K562 (cell line): ENCODE measurements around the gene FES. TPM values are rescaled to one million over a fixed set of nuclear protein-coding genes. Genes with fewer than 3 reads are reported as not detected.
A peak's percentile ranks its signal among the peaks of the same experiment; 100 is the strongest.
"Not testable (repeated sequence)": the region's sequence is repeated elsewhere in the genome, so short reads cannot be mapped to it uniquely, and the experiment has no call there.

Experiments used
- DPF2 ChIP-seq: fragments of 450-650 bp; IDR thresholded peaks from 2 replicates; pipeline ENCODE4 v1.6.1; 2016
- HNRNPLL ChIP-seq: fragments of 200-400 bp; formaldehyde crosslinking; IDR thresholded peaks from 2 replicates; pipeline ENCODE4 v1.6.1; 2017; ENCODE audit warnings: low read length, low read depth, mild to moderate bottlenecking; ENCODE audit not compliant: poor library complexity, severe bottlenecking
- JUND ChIP-seq, 2 experiments: IDR thresholded peaks; 2 replicates in 1 of 2; 3 replicates in 1 of 2; pipeline ENCODE4 v1.6.1; 2011; ENCODE audit warnings: borderline replicate concordance in 2 of 2, low read depth in 2 of 2, low read length in 2 of 2, improper control_type of control experiment in 1 of 2, missing biosample characterization in 1 of 2, missing genetic modification characterization in 1 of 2, missing genetic modification reagents in 1 of 2
- MAFF ChIP-seq: IDR thresholded peaks from 2 replicates; pipeline ENCODE4 v1.6.1; 2012; ENCODE audit warnings: low read length, improper control_type of control experiment
- MAFK ChIP-seq: IDR thresholded peaks from 2 replicates; pipeline ENCODE4 v1.6.1; 2011; ENCODE audit warnings: low read length, improper control_type of control experiment
- MLLT1 ChIP-seq, 2 experiments: fragments of 450-650 bp; IDR thresholded peaks; 2 replicates each; pipeline ENCODE4 v1.6.1; 2016
- NRF1 ChIP-seq, 2 experiments: fragments of 450-650 bp; IDR thresholded peaks in 1 of 2; conservative IDR thresholded peaks in 1 of 2; 2 replicates each; pipeline ENCODE4 v1.6.1; 2014; ENCODE audit warnings: mild to moderate bottlenecking in 2 of 2
- SMARCA4 ChIP-seq: fragments of 450-650 bp; IDR thresholded peaks from 2 replicates; pipeline ENCODE4 v1.6.1; 2016
- polyA plus RNA-seq, 8 experiments: library from polyadenylated mRNA; depleted of rRNA in 4 of 8; stranded (reverse) in 5 of 8; unstranded in 3 of 8; fragments of >200 nt; fragmentation: Nextera tagmentation in 2 of 8; fragmentation: Illumina TruSeq in 1 of 8; extraction: Ambion mirVana in 2 of 8; extraction: Trizol in 1 of 8; gene quantifications; 2 replicates each; pipeline versions ENCODE4 v1.2.1 to v1.2.3, GENCODE V29; 2011 to 2014; ENCODE audit warnings: inconsistent platforms in 1 of 8, missing spikeins in 1 of 8
- total RNA-seq, 7 experiments: library from RNA; depleted of rRNA in 6 of 7; stranded (reverse); fragments of >200 nt in 6 of 7; fragmentation: Illumina TruSeq in 2 of 7; extraction: Trizol in 2 of 7; gene quantifications; 2 replicates each; pipeline versions ENCODE4 v1.2.1 to v1.2.3, GENCODE V29; 2011 to 2021; ENCODE audit warnings: low replicate concordance in 1 of 7
- TF ChIP-seq, protein P1 (sequence below), 2 experiments: fragments of 450-650 bp in 1 of 2; sonication (generic) in 1 of 2; formaldehyde crosslinking in 1 of 2; IDR thresholded peaks; 2 replicates each; pipeline versions ENCODE4 v1.7.1 to v1.9.0; 2016 to 2022; ENCODE audit warnings: inconsistent platforms in 1 of 2, mild to moderate bottlenecking in 1 of 2, missing genetic modification reagents in 1 of 2
- TF ChIP-seq, protein P2 (sequence below), 2 experiments: fragments of 450-650 bp; IDR thresholded peaks; 2 replicates each; pipeline ENCODE4 v1.6.1; 2018; ENCODE audit warnings: mild to moderate bottlenecking in 2 of 2, low read depth in 1 of 2; ENCODE audit not compliant: partially characterized antibody in 2 of 2
- TF ChIP-seq, protein P3 (sequence below): sonication (generic); formaldehyde crosslinking; IDR thresholded peaks from 2 replicates; pipeline ENCODE4 v1.9.0; 2022; ENCODE audit warnings: mild to moderate bottlenecking, missing genetic modification reagents

FES gene
- total and polyA plus RNA-seq, 9 of the 15 experiments (the other 6 are each of a cell fraction or from before 2014, with no cell fraction given), result 0.38 to 2.6 (median 0.82) TPM

DNA sequence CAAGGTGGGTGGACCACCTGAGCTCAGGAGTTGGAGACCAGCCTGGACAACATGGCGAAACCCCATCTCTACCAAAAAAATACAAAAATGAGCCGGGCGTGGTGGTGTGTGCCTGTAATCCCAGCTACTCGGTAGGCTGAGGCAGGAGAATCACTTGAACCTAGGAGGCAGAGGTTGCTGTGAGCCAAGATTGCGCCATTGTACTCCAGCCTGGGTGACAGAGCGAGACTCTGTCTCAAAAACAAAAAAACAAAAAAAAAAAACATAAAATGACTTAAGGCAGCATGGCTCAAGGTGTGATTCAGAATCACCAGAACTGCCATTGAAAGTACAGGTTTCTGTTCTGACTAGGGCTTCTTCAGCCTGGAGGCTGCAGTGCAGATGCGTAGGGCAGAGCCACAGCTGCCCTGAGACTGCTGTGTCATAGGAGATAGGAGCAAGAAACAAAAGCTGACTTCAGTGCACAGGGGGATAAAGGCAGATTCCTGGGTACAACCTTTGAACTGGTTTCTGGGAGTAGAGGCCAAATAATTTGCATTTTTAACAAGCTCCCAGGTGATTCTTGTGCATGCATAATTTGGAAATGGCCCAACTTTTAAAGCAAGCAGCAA is 38.5 kb downstream of the FES start (continued):
- TF ChIP-seq JUND (IDR thresholded peaks at IDR 0.05; ENCODE audit: borderline replicate concordance, low read depth, low read length) (0 out of 2 replicates have a peak, but pooled peaks have one; percentile 26), MAFF (peak; percentile 64), MLLT1 (IDR thresholded peaks at IDR 0.05) (peak in 1 of 2 experiments; percentile 20; a peak in 2 of 4 replicates), HNRNPLL (peak; percentile 48), NRF1 (conservative IDR thresholded peaks at IDR 0.05 in 1 of 2, IDR thresholded peaks at IDR 0.05 in 1 of 2) (peak; percentile 78 to 80), DPF2 (peak; percentile 69), MAFK (peak; percentile 70), SMARCA4 (peak; percentile 57; the same call in 1 of the 2 replicates)
- not testable (repeated sequence) for TF ChIP-seq JUND (tag; IDR thresholded peaks at IDR 0.05; ENCODE audit: borderline replicate concordance, low read depth, low read length)
- TF ChIP-seq, protein P1, sequence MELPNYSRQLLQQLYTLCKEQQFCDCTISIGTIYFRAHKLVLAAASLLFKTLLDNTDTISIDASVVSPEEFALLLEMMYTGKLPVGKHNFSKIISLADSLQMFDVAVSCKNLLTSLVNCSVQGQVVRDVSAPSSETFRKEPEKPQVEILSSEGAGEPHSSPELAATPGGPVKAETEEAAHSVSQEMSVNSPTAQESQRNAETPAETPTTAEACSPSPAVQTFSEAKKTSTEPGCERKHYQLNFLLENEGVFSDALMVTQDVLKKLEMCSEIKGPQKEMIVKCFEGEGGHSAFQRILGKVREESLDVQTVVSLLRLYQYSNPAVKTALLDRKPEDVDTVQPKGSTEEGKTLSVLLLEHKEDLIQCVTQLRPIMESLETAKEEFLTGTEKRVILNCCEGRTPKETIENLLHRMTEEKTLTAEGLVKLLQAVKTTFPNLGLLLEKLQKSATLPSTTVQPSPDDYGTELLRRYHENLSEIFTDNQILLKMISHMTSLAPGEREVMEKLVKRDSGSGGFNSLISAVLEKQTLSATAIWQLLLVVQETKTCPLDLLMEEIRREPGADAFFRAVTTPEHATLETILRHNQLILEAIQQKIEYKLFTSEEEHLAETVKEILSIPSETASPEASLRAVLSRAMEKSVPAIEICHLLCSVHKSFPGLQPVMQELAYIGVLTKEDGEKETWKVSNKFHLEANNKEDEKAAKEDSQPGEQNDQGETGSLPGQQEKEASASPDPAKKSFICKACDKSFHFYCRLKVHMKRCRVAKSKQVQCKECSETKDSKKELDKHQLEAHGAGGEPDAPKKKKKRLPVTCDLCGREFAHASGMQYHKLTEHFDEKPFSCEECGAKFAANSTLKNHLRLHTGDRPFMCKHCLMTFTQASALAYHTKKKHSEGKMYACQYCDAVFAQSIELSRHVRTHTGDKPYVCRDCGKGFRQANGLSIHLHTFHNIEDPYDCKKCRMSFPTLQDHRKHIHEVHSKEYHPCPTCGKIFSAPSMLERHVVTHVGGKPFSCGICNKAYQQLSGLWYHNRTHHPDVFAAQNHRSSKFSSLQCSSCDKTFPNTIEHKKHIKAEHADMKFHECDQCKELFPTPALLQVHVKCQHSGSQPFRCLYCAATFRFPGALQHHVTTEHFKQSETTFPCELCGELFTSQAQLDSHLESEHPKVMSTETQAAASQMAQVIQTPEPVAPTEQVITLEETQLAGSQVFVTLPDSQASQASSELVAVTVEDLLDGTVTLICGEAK (IDR thresholded peaks at IDR 0.05), result 0 out of 2 replicates have a peak, but pooled peaks have one; percentile 33
- TF ChIP-seq, protein P1 (CRISPR knock-in tag; IDR thresholded peaks at IDR 0.05), result not testable (repeated sequence)
- TF ChIP-seq, protein P2, sequence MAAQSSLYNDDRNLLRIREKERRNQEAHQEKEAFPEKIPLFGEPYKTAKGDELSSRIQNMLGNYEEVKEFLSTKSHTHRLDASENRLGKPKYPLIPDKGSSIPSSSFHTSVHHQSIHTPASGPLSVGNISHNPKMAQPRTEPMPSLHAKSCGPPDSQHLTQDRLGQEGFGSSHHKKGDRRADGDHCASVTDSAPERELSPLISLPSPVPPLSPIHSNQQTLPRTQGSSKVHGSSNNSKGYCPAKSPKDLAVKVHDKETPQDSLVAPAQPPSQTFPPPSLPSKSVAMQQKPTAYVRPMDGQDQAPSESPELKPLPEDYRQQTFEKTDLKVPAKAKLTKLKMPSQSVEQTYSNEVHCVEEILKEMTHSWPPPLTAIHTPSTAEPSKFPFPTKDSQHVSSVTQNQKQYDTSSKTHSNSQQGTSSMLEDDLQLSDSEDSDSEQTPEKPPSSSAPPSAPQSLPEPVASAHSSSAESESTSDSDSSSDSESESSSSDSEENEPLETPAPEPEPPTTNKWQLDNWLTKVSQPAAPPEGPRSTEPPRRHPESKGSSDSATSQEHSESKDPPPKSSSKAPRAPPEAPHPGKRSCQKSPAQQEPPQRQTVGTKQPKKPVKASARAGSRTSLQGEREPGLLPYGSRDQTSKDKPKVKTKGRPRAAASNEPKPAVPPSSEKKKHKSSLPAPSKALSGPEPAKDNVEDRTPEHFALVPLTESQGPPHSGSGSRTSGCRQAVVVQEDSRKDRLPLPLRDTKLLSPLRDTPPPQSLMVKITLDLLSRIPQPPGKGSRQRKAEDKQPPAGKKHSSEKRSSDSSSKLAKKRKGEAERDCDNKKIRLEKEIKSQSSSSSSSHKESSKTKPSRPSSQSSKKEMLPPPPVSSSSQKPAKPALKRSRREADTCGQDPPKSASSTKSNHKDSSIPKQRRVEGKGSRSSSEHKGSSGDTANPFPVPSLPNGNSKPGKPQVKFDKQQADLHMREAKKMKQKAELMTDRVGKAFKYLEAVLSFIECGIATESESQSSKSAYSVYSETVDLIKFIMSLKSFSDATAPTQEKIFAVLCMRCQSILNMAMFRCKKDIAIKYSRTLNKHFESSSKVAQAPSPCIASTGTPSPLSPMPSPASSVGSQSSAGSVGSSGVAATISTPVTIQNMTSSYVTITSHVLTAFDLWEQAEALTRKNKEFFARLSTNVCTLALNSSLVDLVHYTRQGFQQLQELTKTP (IDR thresholded peaks at IDR 0.05; ENCODE audit: low read depth in 1 of 2, partially characterized antibody in 2 of 2), result peak in 1 of 2 experiments; percentile 22
- TF ChIP-seq, protein P3, sequence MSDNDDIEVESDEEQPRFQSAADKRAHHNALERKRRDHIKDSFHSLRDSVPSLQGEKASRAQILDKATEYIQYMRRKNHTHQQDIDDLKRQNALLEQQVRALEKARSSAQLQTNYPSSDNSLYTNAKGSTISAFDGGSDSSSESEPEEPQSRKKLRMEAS (CRISPR knock-in tag), result 0 out of 2 replicates have a peak, but pooled peaks have one; percentile 18
